GM23338 (cell line): ENCODE data around the gene NEURL1B.

Source experiments
- CREB1 ChIP-seq: fragments of 250-450 bp; sonication (Bioruptor Pico); IDR thresholded peaks from 2 replicates; pipeline ENCODE4 v1.5.0; 2020; ENCODE audit warnings: low read depth, mild to moderate bottlenecking, moderate library complexity
- EZH2 ChIP-seq: fragments of 200-600 bp; sonication (generic); IDR thresholded peaks from one replicate; pipeline ENCODE4 v1.8.0; 2017; ENCODE audit warnings: antibody characterized with exemption, mild to moderate bottlenecking, low read depth; ENCODE audit not compliant: unreplicated experiment
- EZH2phosphoT487 ChIP-seq: fragments of 200-600 bp; sonication (generic); IDR thresholded peaks from one replicate; pipeline ENCODE4 v1.8.1; 2018; ENCODE audit warnings: antibody characterized with exemption; ENCODE audit not compliant: unreplicated experiment
- JUNB ChIP-seq: IDR thresholded peaks from one replicate; pipeline ENCODE4 v1.6.1; 2016; ENCODE audit warnings: antibody characterized with exemption; ENCODE audit not compliant: unreplicated experiment
- NANOG ChIP-seq: IDR thresholded peaks from 2 replicates; pipeline ENCODE4 v1.6.1; 2016; ENCODE audit warnings: antibody characterized with exemption, borderline replicate concordance
- POLR2AphosphoS5 ChIP-seq: IDR thresholded peaks from 2 replicates; pipeline ENCODE4 v1.6.1; 2016; ENCODE audit warnings: antibody characterized with exemption, low read depth
- STAT1 ChIP-seq: IDR thresholded peaks from one replicate; pipeline ENCODE4 v1.6.1; 2016; ENCODE audit warnings: antibody characterized with exemption; ENCODE audit not compliant: unreplicated experiment
- ZNF114 ChIP-seq: fragments of 250-450 bp; sonication (Bioruptor Pico); IDR thresholded peaks from 2 replicates; pipeline ENCODE4 v1.5.0; 2020; ENCODE audit warnings: mild to moderate bottlenecking, moderate library complexity
- ZNF331 ChIP-seq: fragments of 250-450 bp; sonication (Bioruptor Pico); IDR thresholded peaks from 2 replicates; pipeline ENCODE4 v1.5.0; 2020; ENCODE audit warnings: low read depth, mild to moderate bottlenecking, moderate library complexity
- TF ChIP-seq, protein P1 (sequence below), 2 experiments: fragments of 200-600 bp in 1 of 2; sonication (generic) in 1 of 2; conservative IDR thresholded peaks; 2 replicates each; pipeline versions ENCODE4 v1.5.1 to v1.6.1; 2016 to 2017; ENCODE audit warnings: antibody characterized with exemption in 2 of 2, low read depth in 2 of 2, mild to moderate bottlenecking in 2 of 2, moderate library complexity in 1 of 2
- TF ChIP-seq, protein P2 (sequence below): IDR thresholded peaks from one replicate; pipeline ENCODE4 v1.6.1; 2018; ENCODE audit warnings: antibody characterized with exemption; ENCODE audit not compliant: unreplicated experiment
- TF ChIP-seq, protein P3 (sequence below): IDR thresholded peaks from 2 replicates; pipeline ENCODE4 v1.6.1; 2016; ENCODE audit warnings: antibody characterized with exemption
- TF ChIP-seq, protein P4 (sequence below): fragments of 250-450 bp; sonication (Bioruptor Pico); IDR thresholded peaks from 2 replicates; pipeline ENCODE4 v1.5.0; 2020; ENCODE audit warnings: mild to moderate bottlenecking, moderate library complexity

DNA sequence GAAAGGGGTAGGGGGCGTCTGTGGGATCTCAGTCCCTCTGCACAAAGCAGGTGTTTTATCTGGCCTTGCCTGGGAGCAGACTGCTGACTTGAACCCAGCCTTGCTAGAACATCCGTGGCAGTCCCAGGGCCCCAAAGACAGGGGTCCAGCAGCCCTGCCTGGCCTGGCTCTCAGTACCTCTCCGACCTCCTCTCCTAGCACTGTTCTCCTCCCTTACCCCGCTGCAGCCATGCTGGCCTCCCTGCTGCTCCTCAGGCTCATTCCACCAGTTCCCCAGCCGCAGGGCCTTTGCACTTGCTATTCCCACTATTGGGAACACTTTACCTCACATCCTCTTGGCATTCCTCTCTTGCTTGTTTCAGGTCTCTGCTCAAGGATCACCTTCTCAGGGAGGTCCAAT lies 84.7 kb downstream of the NEURL1B start:
- TF ChIP-seq JUNB = no peak
- no peak for TF ChIP-seq NANOG
- TF ChIP-seq EZH2 = no peak
- TF ChIP-seq, protein P1, sequence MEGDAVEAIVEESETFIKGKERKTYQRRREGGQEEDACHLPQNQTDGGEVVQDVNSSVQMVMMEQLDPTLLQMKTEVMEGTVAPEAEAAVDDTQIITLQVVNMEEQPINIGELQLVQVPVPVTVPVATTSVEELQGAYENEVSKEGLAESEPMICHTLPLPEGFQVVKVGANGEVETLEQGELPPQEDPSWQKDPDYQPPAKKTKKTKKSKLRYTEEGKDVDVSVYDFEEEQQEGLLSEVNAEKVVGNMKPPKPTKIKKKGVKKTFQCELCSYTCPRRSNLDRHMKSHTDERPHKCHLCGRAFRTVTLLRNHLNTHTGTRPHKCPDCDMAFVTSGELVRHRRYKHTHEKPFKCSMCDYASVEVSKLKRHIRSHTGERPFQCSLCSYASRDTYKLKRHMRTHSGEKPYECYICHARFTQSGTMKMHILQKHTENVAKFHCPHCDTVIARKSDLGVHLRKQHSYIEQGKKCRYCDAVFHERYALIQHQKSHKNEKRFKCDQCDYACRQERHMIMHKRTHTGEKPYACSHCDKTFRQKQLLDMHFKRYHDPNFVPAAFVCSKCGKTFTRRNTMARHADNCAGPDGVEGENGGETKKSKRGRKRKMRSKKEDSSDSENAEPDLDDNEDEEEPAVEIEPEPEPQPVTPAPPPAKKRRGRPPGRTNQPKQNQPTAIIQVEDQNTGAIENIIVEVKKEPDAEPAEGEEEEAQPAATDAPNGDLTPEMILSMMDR (conservative IDR thresholded peaks at IDR 0.05; ENCODE audit: low read depth in 2 of 2) = no peak
- TF ChIP-seq, protein P2, sequence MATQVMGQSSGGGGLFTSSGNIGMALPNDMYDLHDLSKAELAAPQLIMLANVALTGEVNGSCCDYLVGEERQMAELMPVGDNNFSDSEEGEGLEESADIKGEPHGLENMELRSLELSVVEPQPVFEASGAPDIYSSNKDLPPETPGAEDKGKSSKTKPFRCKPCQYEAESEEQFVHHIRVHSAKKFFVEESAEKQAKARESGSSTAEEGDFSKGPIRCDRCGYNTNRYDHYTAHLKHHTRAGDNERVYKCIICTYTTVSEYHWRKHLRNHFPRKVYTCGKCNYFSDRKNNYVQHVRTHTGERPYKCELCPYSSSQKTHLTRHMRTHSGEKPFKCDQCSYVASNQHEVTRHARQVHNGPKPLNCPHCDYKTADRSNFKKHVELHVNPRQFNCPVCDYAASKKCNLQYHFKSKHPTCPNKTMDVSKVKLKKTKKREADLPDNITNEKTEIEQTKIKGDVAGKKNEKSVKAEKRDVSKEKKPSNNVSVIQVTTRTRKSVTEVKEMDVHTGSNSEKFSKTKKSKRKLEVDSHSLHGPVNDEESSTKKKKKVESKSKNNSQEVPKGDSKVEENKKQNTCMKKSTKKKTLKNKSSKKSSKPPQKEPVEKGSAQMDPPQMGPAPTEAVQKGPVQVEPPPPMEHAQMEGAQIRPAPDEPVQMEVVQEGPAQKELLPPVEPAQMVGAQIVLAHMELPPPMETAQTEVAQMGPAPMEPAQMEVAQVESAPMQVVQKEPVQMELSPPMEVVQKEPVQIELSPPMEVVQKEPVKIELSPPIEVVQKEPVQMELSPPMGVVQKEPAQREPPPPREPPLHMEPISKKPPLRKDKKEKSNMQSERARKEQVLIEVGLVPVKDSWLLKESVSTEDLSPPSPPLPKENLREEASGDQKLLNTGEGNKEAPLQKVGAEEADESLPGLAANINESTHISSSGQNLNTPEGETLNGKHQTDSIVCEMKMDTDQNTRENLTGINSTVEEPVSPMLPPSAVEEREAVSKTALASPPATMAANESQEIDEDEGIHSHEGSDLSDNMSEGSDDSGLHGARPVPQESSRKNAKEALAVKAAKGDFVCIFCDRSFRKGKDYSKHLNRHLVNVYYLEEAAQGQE = no peak
- TF ChIP-seq EZH2phosphoT487 = no peak
- TF ChIP-seq POLR2AphosphoS5 = no peak
- TF ChIP-seq CREB1 (CRISPR knock-in tag) = no peak
- TF ChIP-seq, protein P3, sequence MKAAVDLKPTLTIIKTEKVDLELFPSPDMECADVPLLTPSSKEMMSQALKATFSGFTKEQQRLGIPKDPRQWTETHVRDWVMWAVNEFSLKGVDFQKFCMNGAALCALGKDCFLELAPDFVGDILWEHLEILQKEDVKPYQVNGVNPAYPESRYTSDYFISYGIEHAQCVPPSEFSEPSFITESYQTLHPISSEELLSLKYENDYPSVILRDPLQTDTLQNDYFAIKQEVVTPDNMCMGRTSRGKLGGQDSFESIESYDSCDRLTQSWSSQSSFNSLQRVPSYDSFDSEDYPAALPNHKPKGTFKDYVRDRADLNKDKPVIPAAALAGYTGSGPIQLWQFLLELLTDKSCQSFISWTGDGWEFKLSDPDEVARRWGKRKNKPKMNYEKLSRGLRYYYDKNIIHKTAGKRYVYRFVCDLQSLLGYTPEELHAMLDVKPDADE = no peak
- TF ChIP-seq, protein P4, sequence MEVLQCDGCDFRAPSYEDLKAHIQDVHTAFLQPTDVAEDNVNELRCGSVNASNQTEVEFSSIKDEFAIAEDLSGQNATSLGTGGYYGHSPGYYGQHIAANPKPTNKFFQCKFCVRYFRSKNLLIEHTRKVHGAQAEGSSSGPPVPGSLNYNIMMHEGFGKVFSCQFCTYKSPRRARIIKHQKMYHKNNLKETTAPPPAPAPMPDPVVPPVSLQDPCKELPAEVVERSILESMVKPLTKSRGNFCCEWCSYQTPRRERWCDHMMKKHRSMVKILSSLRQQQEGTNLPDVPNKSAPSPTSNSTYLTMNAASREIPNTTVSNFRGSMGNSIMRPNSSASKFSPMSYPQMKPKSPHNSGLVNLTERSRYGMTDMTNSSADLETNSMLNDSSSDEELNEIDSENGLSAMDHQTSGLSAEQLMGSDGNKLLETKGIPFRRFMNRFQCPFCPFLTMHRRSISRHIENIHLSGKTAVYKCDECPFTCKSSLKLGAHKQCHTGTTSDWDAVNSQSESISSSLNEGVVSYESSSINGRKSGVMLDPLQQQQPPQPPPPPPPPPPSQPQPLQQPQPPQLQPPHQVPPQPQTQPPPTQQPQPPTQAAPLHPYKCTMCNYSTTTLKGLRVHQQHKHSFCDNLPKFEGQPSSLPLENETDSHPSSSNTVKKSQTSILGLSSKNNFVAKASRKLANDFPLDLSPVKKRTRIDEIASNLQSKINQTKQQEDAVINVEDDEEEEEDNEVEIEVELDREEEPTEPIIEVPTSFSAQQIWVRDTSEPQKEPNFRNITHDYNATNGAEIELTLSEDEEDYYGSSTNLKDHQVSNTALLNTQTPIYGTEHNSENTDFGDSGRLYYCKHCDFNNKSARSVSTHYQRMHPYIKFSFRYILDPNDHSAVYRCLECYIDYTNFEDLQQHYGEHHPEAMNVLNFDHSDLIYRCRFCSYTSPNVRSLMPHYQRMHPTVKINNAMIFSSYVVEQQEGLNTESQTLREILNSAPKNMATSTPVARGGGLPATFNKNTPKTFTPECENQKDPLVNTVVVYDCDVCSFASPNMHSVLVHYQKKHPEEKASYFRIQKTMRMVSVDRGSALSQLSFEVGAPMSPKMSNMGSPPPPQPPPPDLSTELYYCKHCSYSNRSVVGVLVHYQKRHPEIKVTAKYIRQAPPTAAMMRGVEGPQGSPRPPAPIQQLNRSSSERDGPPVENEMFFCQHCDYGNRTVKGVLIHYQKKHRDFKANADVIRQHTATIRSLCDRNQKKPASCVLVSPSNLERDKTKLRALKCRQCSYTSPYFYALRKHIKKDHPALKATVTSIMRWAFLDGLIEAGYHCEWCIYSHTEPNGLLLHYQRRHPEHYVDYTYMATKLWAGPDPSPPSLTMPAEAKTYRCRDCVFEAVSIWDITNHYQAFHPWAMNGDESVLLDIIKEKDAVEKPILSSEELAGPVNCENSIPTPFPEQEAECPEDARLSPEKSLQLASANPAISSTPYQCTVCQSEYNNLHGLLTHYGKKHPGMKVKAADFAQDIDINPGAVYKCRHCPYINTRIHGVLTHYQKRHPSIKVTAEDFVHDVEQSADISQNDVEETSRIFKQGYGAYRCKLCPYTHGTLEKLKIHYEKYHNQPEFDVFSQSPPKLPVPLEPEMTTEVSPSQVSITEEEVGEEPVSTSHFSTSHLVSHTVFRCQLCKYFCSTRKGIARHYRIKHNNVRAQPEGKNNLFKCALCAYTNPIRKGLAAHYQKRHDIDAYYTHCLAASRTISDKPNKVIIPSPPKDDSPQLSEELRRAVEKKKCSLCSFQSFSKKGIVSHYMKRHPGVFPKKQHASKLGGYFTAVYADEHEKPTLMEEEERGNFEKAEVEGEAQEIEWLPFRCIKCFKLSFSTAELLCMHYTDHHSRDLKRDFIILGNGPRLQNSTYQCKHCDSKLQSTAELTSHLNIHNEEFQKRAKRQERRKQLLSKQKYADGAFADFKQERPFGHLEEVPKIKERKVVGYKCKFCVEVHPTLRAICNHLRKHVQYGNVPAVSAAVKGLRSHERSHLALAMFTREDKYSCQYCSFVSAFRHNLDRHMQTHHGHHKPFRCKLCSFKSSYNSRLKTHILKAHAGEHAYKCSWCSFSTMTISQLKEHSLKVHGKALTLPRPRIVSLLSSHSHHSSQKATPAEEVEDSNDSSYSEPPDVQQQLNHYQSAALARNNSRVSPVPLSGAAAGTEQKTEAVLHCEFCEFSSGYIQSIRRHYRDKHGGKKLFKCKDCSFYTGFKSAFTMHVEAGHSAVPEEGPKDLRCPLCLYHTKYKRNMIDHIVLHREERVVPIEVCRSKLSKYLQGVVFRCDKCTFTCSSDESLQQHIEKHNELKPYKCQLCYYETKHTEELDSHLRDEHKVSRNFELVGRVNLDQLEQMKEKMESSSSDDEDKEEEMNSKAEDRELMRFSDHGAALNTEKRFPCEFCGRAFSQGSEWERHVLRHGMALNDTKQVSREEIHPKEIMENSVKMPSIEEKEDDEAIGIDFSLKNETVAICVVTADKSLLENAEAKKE = no peak
- TF ChIP-seq STAT1 = no peak
- TF ChIP-seq ZNF114 (CRISPR knock-in tag) = no peak
- TF ChIP-seq ZNF331 (CRISPR knock-in tag) = no peak
